Kidney epithelial cell (primary cell): ENCODE results near the gene MTARC2. TPM values are rescaled to one million over a fixed set of nuclear protein-coding genes. Genes with fewer than 3 reads are reported as not detected.

ENCODE experiments used
- DNase-seq: peaks from one replicate; pipeline ENCODE4 v3.0.0-alpha.2; 2010; ENCODE audit warnings: low read depth
- H3K27me3 ChIP-seq: 2 replicates; pipeline ENCODE4 v1.6.0; 2011; ENCODE audit warnings: low read length; ENCODE audit not compliant: control insufficient read depth, insufficient read depth
- H3K36me3 ChIP-seq: 2 replicates; pipeline ENCODE4 v1.5.1; 2011; ENCODE audit warnings: low read length; ENCODE audit not compliant: control insufficient read depth, insufficient read depth
- H3K4me3 ChIP-seq: 2 replicates; pipeline ENCODE4 v1.5.1; 2011; ENCODE audit warnings: low read depth, mild to moderate bottlenecking, control low read depth, low read length
- total RNA-seq: library from RNA; depleted of rRNA; stranded (reverse); fragments of >200 nt; gene quantifications from 2 replicates; pipeline ENCODE4 v1.2.3, GENCODE V29; 2015
- TF ChIP-seq, protein P1 (sequence below): IDR thresholded peaks from 2 replicates; pipeline ENCODE4 v1.5.1; 2011; ENCODE audit warnings: mild to moderate bottlenecking, moderate library complexity, low read length, control low read depth, inconsistent platforms; ENCODE audit not compliant: insufficient read depth, poor library complexity, severe bottlenecking

MTARC2 gene
- total RNA-seq, 1 donor from 2014 or later: 8.9 TPM

DNA sequence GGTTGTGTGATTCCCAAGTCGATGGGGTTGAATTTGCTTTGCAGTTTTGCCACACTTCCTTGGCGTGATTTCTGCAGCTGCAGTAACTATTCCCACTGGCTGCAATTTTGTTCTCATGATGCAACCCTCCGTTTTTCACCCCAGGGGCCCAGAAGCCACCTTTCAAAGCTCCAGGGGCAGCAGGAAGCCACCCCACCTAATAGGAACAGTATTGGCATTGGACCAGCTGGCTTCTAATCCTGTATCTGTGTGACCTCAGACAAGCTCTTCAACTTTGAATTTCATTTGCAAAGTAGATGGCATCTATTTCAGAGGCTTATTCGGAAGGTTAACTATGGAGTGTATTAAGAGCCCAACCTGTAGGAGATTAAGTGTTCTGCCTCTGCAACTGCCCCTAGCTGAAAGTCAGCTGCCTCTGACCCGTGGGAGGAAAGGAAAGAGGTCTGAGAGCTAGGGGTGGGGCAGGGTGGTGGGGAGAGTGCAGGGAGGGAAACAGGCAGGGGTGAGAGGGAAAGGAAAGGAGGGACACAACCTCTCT lies 45.3 kb upstream of the MTARC2 start:
- no peaks in the 10 kb centered on the region for H3K36me3 ChIP-seq
- no peak overlapping the region for H3K4me3 ChIP-seq
- TF ChIP-seq, protein P1, sequence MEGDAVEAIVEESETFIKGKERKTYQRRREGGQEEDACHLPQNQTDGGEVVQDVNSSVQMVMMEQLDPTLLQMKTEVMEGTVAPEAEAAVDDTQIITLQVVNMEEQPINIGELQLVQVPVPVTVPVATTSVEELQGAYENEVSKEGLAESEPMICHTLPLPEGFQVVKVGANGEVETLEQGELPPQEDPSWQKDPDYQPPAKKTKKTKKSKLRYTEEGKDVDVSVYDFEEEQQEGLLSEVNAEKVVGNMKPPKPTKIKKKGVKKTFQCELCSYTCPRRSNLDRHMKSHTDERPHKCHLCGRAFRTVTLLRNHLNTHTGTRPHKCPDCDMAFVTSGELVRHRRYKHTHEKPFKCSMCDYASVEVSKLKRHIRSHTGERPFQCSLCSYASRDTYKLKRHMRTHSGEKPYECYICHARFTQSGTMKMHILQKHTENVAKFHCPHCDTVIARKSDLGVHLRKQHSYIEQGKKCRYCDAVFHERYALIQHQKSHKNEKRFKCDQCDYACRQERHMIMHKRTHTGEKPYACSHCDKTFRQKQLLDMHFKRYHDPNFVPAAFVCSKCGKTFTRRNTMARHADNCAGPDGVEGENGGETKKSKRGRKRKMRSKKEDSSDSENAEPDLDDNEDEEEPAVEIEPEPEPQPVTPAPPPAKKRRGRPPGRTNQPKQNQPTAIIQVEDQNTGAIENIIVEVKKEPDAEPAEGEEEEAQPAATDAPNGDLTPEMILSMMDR: no peak
- no peak for DNase-seq
- H3K27me3 ChIP-seq: peaks cover 3% of the 10 kb centered on the region

DNA sequence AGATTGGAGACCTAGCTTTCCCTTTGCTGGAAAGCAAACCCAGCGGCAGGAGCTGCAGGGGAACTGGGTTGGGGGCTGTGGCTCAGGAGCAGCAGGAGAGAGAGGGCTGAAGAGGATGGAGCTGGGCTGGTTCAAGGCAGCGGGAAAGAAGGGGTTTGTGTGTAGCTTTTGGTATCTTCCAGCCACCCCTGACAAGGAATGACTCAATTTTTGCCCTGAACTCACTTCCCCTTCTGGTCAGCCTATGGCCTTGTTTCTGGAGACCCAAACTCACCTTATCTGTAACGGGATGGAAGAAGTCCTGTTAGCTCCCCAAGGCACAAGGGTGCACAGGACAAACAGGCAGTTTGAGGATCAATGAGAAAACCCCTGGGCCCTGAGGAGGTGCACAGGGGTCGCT lies 44.8 kb upstream of the MTARC2 start:
- Histone ChIP-seq H3K4me3 (no peak overlapping the region), H3K36me3 (no peaks in the 10 kb centered on the region), H3K27me3 (peaks cover 3% of the 10 kb centered on the region)
- DNase-seq: no peak
- TF ChIP-seq, protein P1: no peak

DNA sequence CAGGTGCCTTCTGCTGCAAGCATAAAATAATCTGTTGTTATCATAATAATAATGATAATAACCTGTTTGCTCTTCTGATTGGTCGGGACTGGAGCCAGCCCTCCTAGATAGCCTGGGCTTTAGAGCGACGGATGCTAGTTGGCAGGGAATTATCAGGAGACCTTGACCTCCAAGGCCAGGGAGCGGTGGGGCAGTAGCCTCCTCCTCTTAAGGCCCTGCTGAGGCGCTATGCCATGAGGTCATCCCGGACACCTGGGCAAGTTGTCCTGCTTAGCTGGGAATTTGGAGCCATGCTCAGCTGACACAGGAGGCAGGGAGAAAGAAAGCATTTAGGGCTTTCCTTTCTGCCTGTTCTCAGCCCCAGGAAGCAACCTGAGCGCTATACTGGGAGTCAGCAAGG lies 42.3 kb upstream of the MTARC2 start:
- H3K36me3 ChIP-seq: no peaks in the 10 kb centered on the region

DNA sequence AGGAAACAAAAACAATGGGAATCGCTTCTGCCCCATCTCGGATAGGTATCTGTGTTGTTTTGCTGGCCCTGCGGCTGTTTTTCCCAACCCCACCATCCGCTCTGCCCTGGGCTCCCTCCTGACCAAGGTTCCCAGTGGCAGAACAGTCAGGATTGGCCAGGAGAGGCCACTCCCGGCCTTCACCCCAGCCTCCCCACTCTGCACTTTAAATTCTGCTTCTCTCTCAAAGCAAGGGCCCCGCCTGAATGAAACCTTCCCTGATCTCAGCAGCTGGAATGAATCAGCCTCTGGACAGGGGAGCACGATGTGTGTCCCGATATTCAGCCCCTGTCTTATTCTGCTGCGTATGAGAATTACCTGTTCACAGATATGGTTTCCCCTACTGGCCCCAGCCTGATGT lies 41.6 kb upstream of the MTARC2 start:
- Histone ChIP-seq H3K4me3 (no peak overlapping the region), H3K36me3 (no peaks in the 10 kb centered on the region), H3K27me3 (peaks cover 3% of the 10 kb centered on the region)
- no peak for DNase-seq
- TF ChIP-seq, protein P1: no peak

More for the DNA sequence above, 42.3 kb upstream of the MTARC2 start:
- Histone ChIP-seq H3K27me3 (peaks cover 3% of the 10 kb centered on the region), H3K4me3 (no peak overlapping the region)
- TF ChIP-seq, protein P1: no peak
- DNase-seq: no peak

DNA sequence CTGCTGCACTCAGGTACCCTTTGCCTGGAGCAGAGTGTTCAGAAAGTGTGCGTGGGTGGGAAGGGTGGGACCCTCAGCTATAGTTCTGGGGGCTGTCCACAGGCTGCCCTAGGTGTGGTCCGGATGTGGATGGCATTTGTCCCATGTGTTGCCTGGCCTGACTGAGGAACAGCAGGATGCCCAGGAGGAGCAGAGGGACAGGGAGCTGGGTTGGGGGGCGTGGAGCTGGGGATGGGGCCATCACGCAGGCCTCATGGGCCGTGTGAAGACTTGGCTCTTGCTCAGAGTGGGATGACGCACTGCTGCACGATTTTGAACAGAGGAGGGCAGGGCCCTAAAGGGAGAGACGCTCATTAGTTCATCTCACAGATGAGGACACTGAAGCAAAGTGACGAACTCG lies 41.0 kb upstream of the MTARC2 start:
- TF ChIP-seq, protein P1: no peak
- H3K36me3 ChIP-seq: no peaks in the 10 kb centered on the region
- no peak overlapping the region for H3K4me3 ChIP-seq
- no peak for DNase-seq
- peaks cover 3% of the 10 kb centered on the region for H3K27me3 ChIP-seq

DNA sequence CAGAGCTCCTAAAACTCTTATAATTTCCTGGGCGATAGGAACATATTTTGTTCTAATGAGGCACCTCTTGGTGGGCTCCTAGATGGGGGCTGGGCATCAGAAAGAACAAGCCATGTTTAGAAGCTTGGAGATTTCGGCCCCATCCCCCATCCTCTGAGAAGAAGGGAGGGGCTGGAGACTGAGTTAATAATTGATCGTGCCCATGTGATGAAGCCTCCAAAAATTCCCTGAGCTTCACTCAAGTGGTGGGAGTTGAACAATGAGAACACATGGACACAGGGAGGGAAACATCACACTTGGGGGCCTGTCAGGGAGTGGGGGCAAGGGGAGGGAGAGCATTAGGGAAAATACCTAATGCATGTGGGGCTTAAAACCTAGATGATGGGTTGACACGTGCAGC lies 39.9 kb upstream of the MTARC2 start:
- Histone ChIP-seq H3K4me3 (no peak overlapping the region), H3K36me3 (no peaks in the 10 kb centered on the region), H3K27me3 (no peaks in the 10 kb centered on the region)
- TF ChIP-seq, protein P1: no peak
- no peak for DNase-seq
